Mammary epithelial cell (primary cell): Measurements from ENCODE around the gene LNX1.

Source experiments
- EZH2 ChIP-seq: IDR thresholded peaks from 2 replicates; pipeline ENCODE4 v1.6.1; 2012; ENCODE audit warnings: low read length, inconsistent platforms, borderline replicate concordance
- TF ChIP-seq, protein P1 (sequence below), 2 donors: IDR thresholded peaks in 1 of 2; conservative IDR thresholded peaks in 1 of 2; 2 replicates each; pipeline ENCODE4 v1.5.1; 2011 to 2012; ENCODE audit warnings: inconsistent platforms in 2 of 2, low read length in 2 of 2, mild to moderate bottlenecking in 2 of 2, control low read depth in 1 of 2, low read depth in 1 of 2; ENCODE audit not compliant: insufficient read depth in 1 of 2; ENCODE audit errors: extremely low read depth in 1 of 2

DNA sequence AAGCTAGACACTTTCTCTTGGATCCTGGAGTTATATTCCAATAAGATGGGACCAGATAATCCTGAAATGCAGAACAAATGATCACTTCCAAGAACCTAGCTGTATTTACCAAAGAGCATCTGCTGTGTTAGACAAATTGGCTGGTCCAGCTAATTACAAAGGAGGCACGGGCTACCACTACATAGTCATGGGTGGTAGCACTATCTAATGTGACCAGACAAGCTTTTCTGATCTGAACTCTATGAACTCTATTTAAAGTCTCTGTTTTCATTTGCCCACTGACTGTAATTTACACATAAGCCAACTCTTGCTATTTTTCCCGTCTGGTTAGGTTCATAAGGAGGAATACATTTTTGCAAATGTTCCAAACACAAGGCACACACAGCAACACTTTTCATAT lies 34.6 kb downstream of the LNX1 start:
- TF ChIP-seq, protein P1, sequence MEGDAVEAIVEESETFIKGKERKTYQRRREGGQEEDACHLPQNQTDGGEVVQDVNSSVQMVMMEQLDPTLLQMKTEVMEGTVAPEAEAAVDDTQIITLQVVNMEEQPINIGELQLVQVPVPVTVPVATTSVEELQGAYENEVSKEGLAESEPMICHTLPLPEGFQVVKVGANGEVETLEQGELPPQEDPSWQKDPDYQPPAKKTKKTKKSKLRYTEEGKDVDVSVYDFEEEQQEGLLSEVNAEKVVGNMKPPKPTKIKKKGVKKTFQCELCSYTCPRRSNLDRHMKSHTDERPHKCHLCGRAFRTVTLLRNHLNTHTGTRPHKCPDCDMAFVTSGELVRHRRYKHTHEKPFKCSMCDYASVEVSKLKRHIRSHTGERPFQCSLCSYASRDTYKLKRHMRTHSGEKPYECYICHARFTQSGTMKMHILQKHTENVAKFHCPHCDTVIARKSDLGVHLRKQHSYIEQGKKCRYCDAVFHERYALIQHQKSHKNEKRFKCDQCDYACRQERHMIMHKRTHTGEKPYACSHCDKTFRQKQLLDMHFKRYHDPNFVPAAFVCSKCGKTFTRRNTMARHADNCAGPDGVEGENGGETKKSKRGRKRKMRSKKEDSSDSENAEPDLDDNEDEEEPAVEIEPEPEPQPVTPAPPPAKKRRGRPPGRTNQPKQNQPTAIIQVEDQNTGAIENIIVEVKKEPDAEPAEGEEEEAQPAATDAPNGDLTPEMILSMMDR (conservative IDR thresholded peaks at IDR 0.05 in 1 of 2, IDR thresholded peaks at IDR 0.05 in 1 of 2; ENCODE audit: extremely low read depth in 1 of 2, insufficient read depth in 1 of 2, low read depth in 1 of 2, low read length in 2 of 2), result no peak
- no peak for TF ChIP-seq EZH2
